ENCODE results near the gene PAFAH1B2. TPM values are rescaled to one million over a fixed set of nuclear protein-coding genes. Genes with fewer than 3 reads are reported as not detected.
A peak's percentile ranks its signal among the peaks of the same experiment; 100 is the strongest.

PAFAH1B2 gene
- total RNA-seq, 1 experiment from 2014 or later, result 154 TPM

DNA sequence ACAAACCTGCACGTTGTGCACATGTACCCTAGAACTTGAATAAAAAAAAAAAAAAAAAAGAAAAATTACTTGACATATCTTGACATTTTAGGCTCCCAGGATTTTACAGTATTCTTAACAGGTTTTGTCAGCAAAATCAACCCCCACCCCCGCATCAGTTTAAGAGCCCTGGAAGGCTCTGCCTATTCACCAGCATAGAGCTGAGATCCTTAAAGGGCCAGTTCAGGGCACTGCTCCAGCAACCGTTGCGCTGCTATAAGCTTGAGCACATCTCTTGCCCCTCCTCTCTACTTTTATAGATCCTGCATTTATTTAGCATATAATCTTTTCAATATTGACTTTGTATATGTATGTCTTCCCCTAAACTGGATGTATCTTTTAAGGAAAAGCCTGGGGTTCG is 697 bp upstream of the PAFAH1B2 start:
- peak; percentile 57 for ATAC-seq

GRCh38 chr11:117144477-117145392 is 648 bp downstream of the PAFAH1B2 start:
- TF ChIP-seq ZBTB33 (IDR thresholded peaks at IDR 0.05; ENCODE audit: extremely low read depth, insufficient replicate concordance, low read length) (no peak), ELF1 (IDR thresholded peaks at IDR 0.05; ENCODE audit: borderline replicate concordance, low read depth) (no peak), ZFX (IDR thresholded peaks at IDR 0.05) (peak; percentile 90), FOSL1 (IDR thresholded peaks at IDR 0.05; ENCODE audit: low read depth) (peak; percentile 36; the same call in 1 of the 2 replicates)
- peaks cover 23% of the 10 kb centered on the region for H4K20me1 ChIP-seq (ENCODE audit: insufficient read depth)
- peak overlapping the region; percentile 62 for H3K27ac ChIP-seq (ENCODE audit: low read depth, low read length)
- H3K4me3 ChIP-seq (replicated peaks in 1 of 2; ENCODE audit: low read depth in 1 of 2, low read length in 2 of 2), result peak overlapping the region; percentile 71 to 93
- no peak overlapping the region for H2AFZ ChIP-seq (ENCODE audit: low read depth, low read length, poor library complexity, severe bottlenecking)
- no peaks in the 10 kb centered on the region for H3K9me3 ChIP-seq (ENCODE audit: control insufficient read depth in 1 of 2, insufficient read depth in 1 of 2, low read depth in 1 of 2, low read length in 2 of 2)
- BruUV-seq (replicated peaks), result TSS peak; percentile 61
- peaks cover 5 to 14% of the 10 kb centered on the region in 2 experiments for H3K36me3 ChIP-seq (ENCODE audit: control insufficient read depth in 1 of 2, insufficient read depth in 2 of 2, low read length in 2 of 2)
- ChIA-PET RAD21 (ENCODE audit: low non-redundant PET in 1 of 2, low total read pairs in 2 of 2, uncharacterized antibody in 2 of 2, unreplicated experiment in 2 of 2) (interaction anchor here in 1 of 2 experiments (0.6 kb wide), 1 partner anchor 18 kb away, joined by 3 read pairs; no protein-coding TSS in a partner anchor), CTCF (interaction anchor here (0.7 to 1.7 kb wide), 4 partner anchors 17 to 402 kb away, joined by 3 to 6 read pairs (median 3); partner anchors contain the start of gene APOA5), POLR2A (interaction anchor here (0.7 to 1.7 kb wide), 6 partner anchors 11 to 406 kb away, joined by 3 to 9 read pairs (median 6); partner anchors contain the start of gene SIDT2)
- H3K4me1 ChIP-seq (ENCODE audit: control insufficient read depth in 1 of 2, insufficient read depth in 2 of 2, low read length in 2 of 2), result peaks cover 7 to 23% of the 10 kb centered on the region in 2 experiments
- H3K9me2 ChIP-seq (ENCODE audit: insufficient read depth), result no peaks in the 10 kb centered on the region
- peak overlapping the region; percentile 71 for H3K9ac ChIP-seq (ENCODE audit: low read length)
- no peak for DNase-seq (ENCODE audit: low read depth, low spot score)
- H3K79me2 ChIP-seq (ENCODE audit: insufficient read depth, low read length), result peaks cover 53% of the 10 kb centered on the region
- peak; percentile 71 for ATAC-seq
- peak overlapping the region; percentile 88 for H3K4me2 ChIP-seq (ENCODE audit: low read length)
- H3K27me3 ChIP-seq (ENCODE audit: insufficient read depth, low read length), result no peaks in the 10 kb centered on the region
- intact Hi-C loops (cut with micrococcal nuclease), result no loop called here

More for the DNA sequence above, 697 bp upstream of the PAFAH1B2 start:
- Histone ChIP-seq H2AFZ (ENCODE audit: low read depth, low read length, poor library complexity, severe bottlenecking) (peak overlapping the region; percentile 4), H3K9ac (ENCODE audit: low read length) (peak overlapping the region; percentile 71), H3K9me3 (ENCODE audit: control insufficient read depth in 1 of 2, insufficient read depth in 1 of 2, low read depth in 1 of 2, low read length in 2 of 2) (no peaks in the 10 kb centered on the region), H3K79me2 (ENCODE audit: insufficient read depth, low read length) (peaks cover 40% of the 10 kb centered on the region), H3K36me3 (ENCODE audit: control insufficient read depth in 1 of 2, insufficient read depth in 2 of 2, low read length in 2 of 2) (peaks cover 5 to 13% of the 10 kb centered on the region in 2 experiments), H3K9me2 (ENCODE audit: insufficient read depth) (no peaks in the 10 kb centered on the region), H3K4me2 (ENCODE audit: low read length) (peak overlapping the region; percentile 88), H3K4me1 (ENCODE audit: control insufficient read depth in 1 of 2, insufficient read depth in 2 of 2, low read length in 2 of 2) (peaks cover 5 to 23% of the 10 kb centered on the region in 2 experiments), H3K27me3 (ENCODE audit: insufficient read depth, low read length) (no peaks in the 10 kb centered on the region), H3K27ac (ENCODE audit: low read depth, low read length) (peak overlapping the region; percentile 62), H3K4me3 (replicated peaks in 1 of 2; ENCODE audit: low read depth in 1 of 2, low read length in 2 of 2) (peak overlapping the region; percentile 71 to 93), H4K20me1 (ENCODE audit: insufficient read depth) (peaks cover 19% of the 10 kb centered on the region)
- no peak for TF ChIP-seq FOSL1 (IDR thresholded peaks at IDR 0.05; ENCODE audit: low read depth)
- TF ChIP-seq EGR1 (IDR thresholded peaks at IDR 0.05; ENCODE audit: low read depth), result peak; percentile 62; the same call in 1 of the 2 replicates
- intact Hi-C loops (cut with micrococcal nuclease), result no loop called here
- RAD21 ChIA-PET (ENCODE audit: low non-redundant PET in 1 of 2, low total read pairs in 2 of 2, uncharacterized antibody in 2 of 2, unreplicated experiment in 2 of 2), result interaction anchor here in 1 of 2 experiments (0.6 kb wide), 1 partner anchor 10 kb away, joined by 3 read pairs; no protein-coding TSS in a partner anchor
- CTCF ChIA-PET, result interaction anchor here (1.1 to 1.7 kb wide), 2 partner anchors 38 to 401 kb away, joined by 3 to 6 read pairs; no protein-coding TSS in a partner anchor
- no TSS peak for BruUV-seq (replicated peaks)
- POLR2A ChIA-PET, result interaction anchor here (0.7 to 1.7 kb wide), 5 partner anchors 10 to 399 kb away, joined by 3 to 9 read pairs (median 4); partner anchors contain the start of gene SIDT2
- DNase-seq (ENCODE audit: low read depth, low spot score), result no peak

Measured in HCT116 (cell line).